KMS-11 (cell line): ENCODE measurements around the gene CUEDC1.

Experiments
- H2AFZ ChIP-seq: fragments of 200-600 bp; sonication (generic); 2 replicates; pipeline ENCODE4 v1.6.1; 2016; ENCODE audit warnings: antibody characterized with exemption, mixed run types, low read depth
- H3K27ac ChIP-seq: fragments of 200-600 bp; sonication (generic); 2 replicates; pipeline ENCODE4 v1.6.1; 2016; ENCODE audit warnings: mild to moderate bottlenecking, mixed run types
- H3K27me3 ChIP-seq: fragments of 200-600 bp; sonication (generic); 2 replicates; pipeline ENCODE4 v1.6.1; 2017; ENCODE audit warnings: mild to moderate bottlenecking, low read depth, mixed run types, moderate library complexity; ENCODE audit not compliant: insufficient read depth
- H3K36me3 ChIP-seq: fragments of 200-600 bp; sonication (generic); 2 replicates; pipeline ENCODE4 v1.6.1; 2017; ENCODE audit warnings: mild to moderate bottlenecking, mixed run types; ENCODE audit not compliant: insufficient read depth
- H3K4me1 ChIP-seq: fragments of 200-600 bp; sonication (generic); 2 replicates; pipeline ENCODE4 v1.6.1; 2016; ENCODE audit warnings: mild to moderate bottlenecking, low read depth, mixed run types; ENCODE audit not compliant: poor library complexity, severe bottlenecking
- H3K4me2 ChIP-seq: fragments of 200-600 bp; sonication (generic); 2 replicates; pipeline ENCODE4 v1.7.0; 2016; ENCODE audit warnings: mild to moderate bottlenecking, mixed run types
- H3K4me3 ChIP-seq: fragments of 200-600 bp; sonication (generic); IDR thresholded peaks from 2 replicates; pipeline ENCODE4 v1.6.1; 2017; ENCODE audit warnings: low read depth, low read length, mixed read lengths; ENCODE audit not compliant: insufficient read depth
- H3K79me2 ChIP-seq: fragments of 200-600 bp; sonication (generic); 2 replicates; pipeline ENCODE4 v1.6.1; 2016; ENCODE audit warnings: low read depth, mixed run types; ENCODE audit not compliant: insufficient read depth
- H3K9ac ChIP-seq: fragments of 200-600 bp; sonication (generic); 2 replicates; pipeline ENCODE4 v1.6.1; 2016; ENCODE audit warnings: mild to moderate bottlenecking, mixed run types
- H4K20me1 ChIP-seq: fragments of 200-600 bp; sonication (generic); 2 replicates; pipeline ENCODE4 v1.6.1; 2016; ENCODE audit warnings: mild to moderate bottlenecking, mixed run types; ENCODE audit not compliant: insufficient read depth
- TF ChIP-seq, protein P1 (sequence below): fragments of 200-600 bp; sonication (generic); conservative IDR thresholded peaks from 2 replicates; pipeline ENCODE4 v1.6.1; 2017; ENCODE audit warnings: low read depth, mild to moderate bottlenecking, antibody characterized with exemption, low read length, moderate library complexity, mixed read lengths

Gene CUEDC1

DNA sequence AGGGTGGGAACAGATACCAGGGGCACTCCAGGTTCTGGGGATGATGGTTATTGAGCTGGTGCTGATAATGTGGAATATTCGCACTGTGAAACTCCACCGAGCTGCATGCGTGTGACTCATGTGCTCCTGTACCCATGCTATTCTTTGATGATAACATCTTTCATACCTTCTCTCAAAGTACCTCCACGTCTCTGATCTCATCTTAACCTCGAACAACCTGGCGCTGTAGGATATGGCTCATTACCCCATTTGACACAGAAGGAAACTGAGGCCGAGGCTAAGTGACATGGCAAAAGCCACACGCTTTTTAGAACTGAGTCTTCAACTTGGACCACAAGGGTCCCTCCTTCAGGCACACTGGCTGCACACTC, 75.1 kb downstream of the CUEDC1 start:
- no peaks in the 10 kb centered on the region; the same call in 1 of the 2 replicates for H3K27me3 ChIP-seq
- no peaks in the 10 kb centered on the region for H4K20me1 ChIP-seq
- H3K27ac ChIP-seq, result no peak overlapping the region
- H3K36me3 ChIP-seq, result no peaks in the 10 kb centered on the region
- no peak overlapping the region for H2AFZ ChIP-seq
- no peaks in the 10 kb centered on the region for H3K79me2 ChIP-seq
- no peak overlapping the region for H3K9ac ChIP-seq
- TF ChIP-seq, protein P1, sequence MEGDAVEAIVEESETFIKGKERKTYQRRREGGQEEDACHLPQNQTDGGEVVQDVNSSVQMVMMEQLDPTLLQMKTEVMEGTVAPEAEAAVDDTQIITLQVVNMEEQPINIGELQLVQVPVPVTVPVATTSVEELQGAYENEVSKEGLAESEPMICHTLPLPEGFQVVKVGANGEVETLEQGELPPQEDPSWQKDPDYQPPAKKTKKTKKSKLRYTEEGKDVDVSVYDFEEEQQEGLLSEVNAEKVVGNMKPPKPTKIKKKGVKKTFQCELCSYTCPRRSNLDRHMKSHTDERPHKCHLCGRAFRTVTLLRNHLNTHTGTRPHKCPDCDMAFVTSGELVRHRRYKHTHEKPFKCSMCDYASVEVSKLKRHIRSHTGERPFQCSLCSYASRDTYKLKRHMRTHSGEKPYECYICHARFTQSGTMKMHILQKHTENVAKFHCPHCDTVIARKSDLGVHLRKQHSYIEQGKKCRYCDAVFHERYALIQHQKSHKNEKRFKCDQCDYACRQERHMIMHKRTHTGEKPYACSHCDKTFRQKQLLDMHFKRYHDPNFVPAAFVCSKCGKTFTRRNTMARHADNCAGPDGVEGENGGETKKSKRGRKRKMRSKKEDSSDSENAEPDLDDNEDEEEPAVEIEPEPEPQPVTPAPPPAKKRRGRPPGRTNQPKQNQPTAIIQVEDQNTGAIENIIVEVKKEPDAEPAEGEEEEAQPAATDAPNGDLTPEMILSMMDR, result no peak
- peaks cover 37% of the 10 kb centered on the region for H3K4me1 ChIP-seq
- H3K4me3 ChIP-seq, result no peak overlapping the region
- H3K4me2 ChIP-seq, result no peak overlapping the region

DNA sequence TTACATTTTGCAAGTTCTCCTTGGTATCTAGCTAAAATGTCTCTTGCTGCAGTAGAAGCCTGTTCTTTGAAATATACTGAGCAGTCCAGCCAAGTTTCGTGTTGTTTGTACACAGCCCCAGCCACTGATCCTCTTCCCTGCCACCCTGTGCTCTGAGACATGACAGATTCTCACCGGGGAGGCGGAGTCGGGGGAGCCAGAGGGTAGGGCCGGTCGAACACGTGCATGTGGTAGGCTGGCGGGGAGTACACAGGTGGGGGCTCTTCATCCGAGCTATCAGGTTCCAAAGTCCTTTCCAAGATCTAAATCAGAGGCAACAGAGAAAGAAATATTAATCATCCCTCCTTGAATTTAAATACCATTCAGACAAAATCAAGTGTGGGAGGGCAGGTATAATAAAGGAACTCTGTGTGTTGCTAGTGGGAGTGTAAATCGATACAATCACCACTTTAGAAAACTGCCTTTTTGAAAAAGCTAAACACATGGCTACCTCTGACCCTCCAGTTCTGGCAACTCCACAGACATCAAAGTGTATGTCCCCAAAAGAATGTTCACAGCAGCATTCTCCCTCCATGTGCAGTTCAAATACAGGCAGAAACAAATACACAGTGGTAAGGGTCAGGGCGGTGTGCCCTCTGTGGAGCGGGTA, 75.7 kb downstream of the CUEDC1 start:
- Histone ChIP-seq H3K4me3 (no peak overlapping the region), H3K4me2 (no peak overlapping the region), H3K9ac (no peak overlapping the region), H2AFZ (no peak overlapping the region), H3K27ac (no peak overlapping the region), H4K20me1 (no peaks in the 10 kb centered on the region), H3K36me3 (no peaks in the 10 kb centered on the region), H3K79me2 (no peaks in the 10 kb centered on the region), H3K27me3 (no peaks in the 10 kb centered on the region; the same call in 1 of the 2 replicates), H3K4me1 (peaks cover 42% of the 10 kb centered on the region)
- TF ChIP-seq, protein P1, result no peak

GRCh38 chr17:57877803-57878377, 77.3 kb downstream of the CUEDC1 start:
- no peak overlapping the region for H3K4me2 ChIP-seq
- H3K4me1 ChIP-seq, result peaks cover 57% of the 10 kb centered on the region

GRCh38 chr17:57876866-57877237, 78.4 kb downstream of the CUEDC1 start:
- no peak overlapping the region for H3K9ac ChIP-seq
- H2AFZ ChIP-seq, result peak overlapping the region; percentile 41
- H4K20me1 ChIP-seq, result no peaks in the 10 kb centered on the region
- no peaks in the 10 kb centered on the region for H3K36me3 ChIP-seq
- TF ChIP-seq, protein P1, result no peak
- H3K27me3 ChIP-seq, result no peaks in the 10 kb centered on the region
- peaks cover 57% of the 10 kb centered on the region for H3K4me1 ChIP-seq
- H3K27ac ChIP-seq, result peak overlapping the region; percentile 88; the same call in 1 of the 2 replicates
- peak overlapping the region; percentile 98 for H3K4me2 ChIP-seq
- H3K79me2 ChIP-seq, result no peaks in the 10 kb centered on the region
- no peak overlapping the region for H3K4me3 ChIP-seq

More at GRCh38 chr17:57877803-57878377, 77.3 kb downstream of the CUEDC1 start:
- no peak overlapping the region for H2AFZ ChIP-seq
- H3K4me3 ChIP-seq, result no peak overlapping the region
- no peaks in the 10 kb centered on the region for H4K20me1 ChIP-seq
- TF ChIP-seq, protein P1, result no peak
- H3K9ac ChIP-seq, result no peak overlapping the region
- H3K36me3 ChIP-seq, result no peaks in the 10 kb centered on the region
- H3K79me2 ChIP-seq, result no peaks in the 10 kb centered on the region
- H3K27ac ChIP-seq, result no peak overlapping the region
- H3K27me3 ChIP-seq, result no peaks in the 10 kb centered on the region
